HG03558 (cell line): ENCODE results near the gene CDC42BPB.

ENCODE experiments used
- ATAC-seq: cut with Tn5 transposase; IDR thresholded peaks from one replicate; pipeline ENCODE4 v1.9.1; 2021; ENCODE audit warnings: moderate number of reproducible peaks; ENCODE audit not compliant: unreplicated experiment; ENCODE audit errors: extremely low read depth

CDC42BPB gene

GRCh38 chr14:102893452-102893851, 163.9 kb downstream of the CDC42BPB start:
- ATAC-seq = no peak

- ATAC-seq = no peak
Observed at GRCh38 chr14:102892651-102893050, 164.7 kb downstream of the CDC42BPB start.

DNA sequence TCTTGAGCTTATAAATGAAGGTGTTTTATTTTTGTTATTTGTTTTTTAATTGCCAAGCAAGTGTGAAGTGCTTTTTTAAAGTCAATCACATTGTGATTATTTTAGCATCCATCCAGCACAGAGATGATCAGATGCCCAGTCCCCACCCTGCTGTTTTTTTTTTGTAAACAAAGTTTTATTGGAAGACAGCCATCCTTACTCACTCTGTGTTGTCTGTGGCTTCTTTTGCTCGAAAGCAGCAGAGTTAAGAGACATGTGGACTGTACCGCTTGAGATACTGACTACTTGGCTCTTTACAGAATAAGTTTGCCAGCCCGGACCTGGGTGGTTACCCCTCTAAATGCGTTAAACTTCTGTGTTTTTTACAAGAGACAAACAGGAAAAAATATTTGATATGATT, 165.8 kb downstream of the CDC42BPB start:
- no peak for ATAC-seq

DNA sequence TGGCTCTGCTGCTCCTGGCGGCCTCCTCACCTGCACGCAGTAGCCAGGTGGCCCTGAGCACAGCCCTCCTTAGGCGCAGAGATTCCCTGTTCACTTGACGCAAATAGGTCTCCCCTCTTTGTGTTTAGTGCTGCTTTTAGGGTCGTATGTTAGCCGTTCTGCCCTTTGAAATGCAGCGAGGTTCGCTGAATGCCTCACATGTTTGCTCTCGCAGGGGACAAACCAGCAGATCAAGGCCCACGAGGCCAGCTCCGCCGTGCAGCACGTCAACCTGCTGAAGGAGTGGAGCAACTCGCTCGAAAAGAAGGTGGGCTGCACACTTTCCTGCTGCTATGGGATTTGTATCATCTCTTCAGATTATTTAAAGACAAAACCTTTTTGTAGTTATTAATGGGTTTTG, 166.2 kb downstream of the CDC42BPB start:
- ATAC-seq = no peak

DNA sequence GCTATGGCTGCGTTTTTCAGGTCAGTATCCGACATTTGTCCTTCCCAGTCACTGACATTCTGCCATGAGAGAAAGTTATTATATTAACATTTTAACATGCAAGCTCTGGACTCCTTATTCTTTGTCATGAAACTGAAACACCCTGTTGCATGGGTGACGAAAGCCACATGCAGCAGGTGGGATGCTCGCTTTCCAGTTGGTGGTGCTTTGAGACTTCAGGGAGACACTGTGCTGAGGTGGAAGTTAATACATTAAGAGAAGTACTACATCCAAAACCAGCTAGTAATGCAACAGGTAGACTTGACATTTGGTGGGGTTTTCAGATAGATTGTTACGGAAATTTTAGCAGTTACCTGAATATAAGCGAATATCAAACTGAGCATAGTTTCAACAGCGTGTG, 167.7 kb downstream of the CDC42BPB start:
- no peak for ATAC-seq

DNA sequence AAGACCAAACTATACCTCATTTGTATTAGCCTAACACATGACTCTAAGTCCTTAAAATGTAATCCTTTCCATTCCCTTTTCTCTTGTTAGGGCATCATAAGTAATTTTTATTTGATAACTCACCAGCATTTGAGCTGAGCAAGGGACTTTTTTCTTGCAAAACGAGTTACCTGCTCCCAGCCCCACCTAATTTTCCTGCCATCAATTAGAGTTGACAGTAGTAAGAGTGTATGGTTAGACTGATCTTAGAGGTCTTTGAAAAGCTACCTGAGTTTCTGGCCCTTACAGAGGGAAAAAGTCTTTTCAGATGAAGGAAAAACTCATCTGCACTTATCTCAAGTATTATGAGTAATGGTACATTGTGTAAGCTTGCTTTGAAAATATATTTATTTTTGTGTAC, 168.6 kb downstream of the CDC42BPB start:
- no peak for ATAC-seq

- ATAC-seq = no peak
Observed at GRCh38 chr14:102885737-102886447, 171.5 kb downstream of the CDC42BPB start.

GRCh38 chr14:102883554-102883953, 173.8 kb downstream of the CDC42BPB start:
- ATAC-seq = no peak

GRCh38 chr14:102883089-102883541, 174.2 kb downstream of the CDC42BPB start:
- ATAC-seq = no peak
